Measurements from ENCODE around the gene CERK. TPM values are rescaled to one million over a fixed set of nuclear protein-coding genes. Genes with fewer than 3 reads are reported as not detected.

The CERK gene
- total and polyA plus RNA-seq, 2 of the 8 experiments (the other 6 are each of a cell fraction or from before 2014, with no cell fraction given) = 26.6 to 59.0 TPM

GRCh38 chr22:46686221-46687047, 51.6 kb downstream of the CERK start (continued):
- TF ChIP-seq USF2 (IDR thresholded peaks at IDR 0.05; ENCODE audit: low read length) = no peak
- TF ChIP-seq CTCF (IDR thresholded peaks at IDR 0.05; ENCODE audit: control extremely low read depth in 1 of 3, insufficient read depth in 1 of 3, low read depth in 1 of 3, low read length in 3 of 3) = no peak
- no peak for TF ChIP-seq SP1 (IDR thresholded peaks at IDR 0.05; ENCODE audit: low read depth, low read length)
- no peak for TF ChIP-seq BACH1 (IDR thresholded peaks at IDR 0.05; ENCODE audit: low read length)
- no peak for TF ChIP-seq ATF3 (IDR thresholded peaks at IDR 0.05; ENCODE audit: insufficient read depth, low read depth, low read length)
- TF ChIP-seq FOSL1 (IDR thresholded peaks at IDR 0.05; ENCODE audit: insufficient read depth, low read depth, low read length) = no peak
- TF ChIP-seq SIN3A (conservative IDR thresholded peaks at IDR 0.05 in 1 of 2, IDR thresholded peaks at IDR 0.05 in 1 of 2; ENCODE audit: low read depth in 1 of 2, low read length in 2 of 2) = no peak
- no peak for TF ChIP-seq EZH2 (IDR thresholded peaks at IDR 0.05; ENCODE audit: low read depth, low read length, severe bottlenecking)
- no peak for TF ChIP-seq RAD21 (IDR thresholded peaks at IDR 0.05 in 1 of 2, conservative IDR thresholded peaks at IDR 0.05 in 1 of 2; ENCODE audit: low read depth in 2 of 2, low read length in 2 of 2)
- no peak for TF ChIP-seq CBX8 (IDR thresholded peaks at IDR 0.05; ENCODE audit: borderline replicate concordance, low read depth, low read length)

All from H1 (cell line).